NCI-H69 (cell line): ENCODE data around the gene ZNRF3.
A peak's percentile ranks its signal among the peaks of the same experiment; 100 is the strongest.
"Not testable (repeated sequence)": the region's sequence is repeated elsewhere in the genome, so short reads cannot be mapped to it uniquely, and the experiment has no call there.

Experiments
- DNase-seq: peaks from one replicate; lab custom pipeline; 2025; lab: John Stamatoyannopoulos, UW

ZNRF3 gene

GRCh38 chr22:29037340-29037932 lies 154.1 kb downstream of the ZNRF3 start:
- DNase-seq = peak; percentile 40

GRCh38 chr22:29039148-29039547 lies 155.8 kb downstream of the ZNRF3 start:
- DNase-seq = peak; percentile 63

GRCh38 chr22:29039684-29040083 lies 156.3 kb downstream of the ZNRF3 start:
- not testable (repeated sequence) for DNase-seq

GRCh38 chr22:29040385-29041275 lies 157.3 kb downstream of the ZNRF3 start:
- peak; percentile 78 for DNase-seq

GRCh38 chr22:29041408-29041807 lies 158.0 kb downstream of the ZNRF3 start:
- DNase-seq = no peak

- no peak for DNase-seq
Observed at GRCh38 chr22:29043906-29044575, 160.7 kb downstream of the ZNRF3 start.

- no peak for DNase-seq
Observed at GRCh38 chr22:29044657-29045176, 161.3 kb downstream of the ZNRF3 start.

GRCh38 chr22:29048822-29049654 lies 165.7 kb downstream of the ZNRF3 start:
- DNase-seq = no peak

GRCh38 chr22:29049655-29050263 lies 166.4 kb downstream of the ZNRF3 start:
- DNase-seq = no peak

- no peak for DNase-seq
Observed at GRCh38 chr22:29050457-29050856, 167.1 kb downstream of the ZNRF3 start.

- no peak for DNase-seq
Observed at GRCh38 chr22:29053048-29053702, 169.8 kb downstream of the ZNRF3 start.

GRCh38 chr22:29054251-29054767 lies 170.9 kb downstream of the ZNRF3 start:
- DNase-seq = no peak

- DNase-seq = peak; percentile 29
Observed at GRCh38 chr22:29055192-29055830, 171.9 kb downstream of the ZNRF3 start.

GRCh38 chr22:29056472-29056871 lies 173.1 kb downstream of the ZNRF3 start:
- no peak for DNase-seq

- DNase-seq = no peak
Observed at GRCh38 chr22:29060251-29060869, 177.0 kb downstream of the ZNRF3 start.

GRCh38 chr22:29060931-29061330 lies 177.6 kb downstream of the ZNRF3 start:
- DNase-seq = no peak

GRCh38 chr22:29061773-29062172 lies 178.4 kb downstream of the ZNRF3 start, which contains the start of gene C22orf31:
TSS of gene C22orf31 (minus strand) at chr22:29061831. CDS start at chr22:29061792, 39 bp downstream.
- DNase-seq = peak; percentile 35

- no peak for DNase-seq
Observed at GRCh38 chr22:29062286-29062821, 179.0 kb downstream of the ZNRF3 start.
